GM18520 (cell line): ENCODE measurements around the gene PRG3.

Source experiments
- ATAC-seq: cut with Tn5 transposase; IDR thresholded peaks from one replicate; pipeline ENCODE4 v1.9.1; 2021; ENCODE audit not compliant: unreplicated experiment

Gene PRG3

GRCh38 chr11:57380975-57381374, at the start of gene PRG3:
Gene PRG3 (minus strand): TSS chr11:57381150. CDS start chr11:57380708, 442 bp downstream.
- no peak for ATAC-seq

GRCh38 chr11:57429946-57430345, 49.0 kb upstream of the PRG3 start:
- no peak for ATAC-seq

- ATAC-seq: no peak
Observed at GRCh38 chr11:57428643-57429042, 47.7 kb upstream of the PRG3 start.

GRCh38 chr11:57427727-57428082, 46.8 kb upstream of the PRG3 start:
- ATAC-seq: no peak

- peak; percentile 31 for ATAC-seq
Observed at GRCh38 chr11:57426929-57427726, 46.2 kb upstream of the PRG3 start, which contains the start of gene SLC43A3. Gene SLC43A3 (minus strand): TSS chr11:57427121. CDS start chr11:57426172, 949 bp downstream.

- ATAC-seq: no peak
Observed at GRCh38 chr11:57426439-57426928, 45.5 kb upstream of the PRG3 start.

GRCh38 chr11:57425565-57426438, 44.9 kb upstream of the PRG3 start:
- no peak for ATAC-seq

- peak; percentile 92 for ATAC-seq
Observed at GRCh38 chr11:57424792-57425564, 44.0 kb upstream of the PRG3 start.

- ATAC-seq: no peak
Observed at GRCh38 chr11:57424137-57424791, 43.3 kb upstream of the PRG3 start.

- ATAC-seq: no peak
Observed at GRCh38 chr11:57422669-57423068, 41.7 kb upstream of the PRG3 start.

- ATAC-seq: no peak
Observed at GRCh38 chr11:57421805-57422204, 40.9 kb upstream of the PRG3 start.

GRCh38 chr11:57421066-57421465, 40.1 kb upstream of the PRG3 start:
- no peak for ATAC-seq

GRCh38 chr11:57419146-57419545, 38.2 kb upstream of the PRG3 start:
- no peak for ATAC-seq

GRCh38 chr11:57418131-57418530, 37.2 kb upstream of the PRG3 start:
- ATAC-seq: no peak

GRCh38 chr11:57417056-57417455, 36.1 kb upstream of the PRG3 start:
- no peak for ATAC-seq

GRCh38 chr11:57416436-57416835, 35.5 kb upstream of the PRG3 start:
- no peak for ATAC-seq

- no peak for ATAC-seq
Observed at GRCh38 chr11:57414612-57415212, 33.8 kb upstream of the PRG3 start.

GRCh38 chr11:57413681-57414080, 32.7 kb upstream of the PRG3 start:
- ATAC-seq: no peak

- ATAC-seq: no peak
Observed at GRCh38 chr11:57410287-57410686, 29.3 kb upstream of the PRG3 start.
